Erythroblast (primary cell): ENCODE data around the gene ITGB2.

Source experiments
- DNase-seq, 2 experiments: peaks; one replicate each; lab custom pipeline; 2025; lab: John Stamatoyannopoulos, UW
- GATA1 ChIP-seq: IDR thresholded peaks from 2 replicates; pipeline ENCODE4 v1.6.1; 2011; ENCODE audit warnings: low read depth, mild to moderate bottlenecking, control low read depth, low read length, moderate library complexity
- POLR2A ChIP-seq: IDR thresholded peaks from 2 replicates; pipeline ENCODE4 v1.6.1; 2011; ENCODE audit warnings: mild to moderate bottlenecking, low read length

Gene ITGB2

DNA sequence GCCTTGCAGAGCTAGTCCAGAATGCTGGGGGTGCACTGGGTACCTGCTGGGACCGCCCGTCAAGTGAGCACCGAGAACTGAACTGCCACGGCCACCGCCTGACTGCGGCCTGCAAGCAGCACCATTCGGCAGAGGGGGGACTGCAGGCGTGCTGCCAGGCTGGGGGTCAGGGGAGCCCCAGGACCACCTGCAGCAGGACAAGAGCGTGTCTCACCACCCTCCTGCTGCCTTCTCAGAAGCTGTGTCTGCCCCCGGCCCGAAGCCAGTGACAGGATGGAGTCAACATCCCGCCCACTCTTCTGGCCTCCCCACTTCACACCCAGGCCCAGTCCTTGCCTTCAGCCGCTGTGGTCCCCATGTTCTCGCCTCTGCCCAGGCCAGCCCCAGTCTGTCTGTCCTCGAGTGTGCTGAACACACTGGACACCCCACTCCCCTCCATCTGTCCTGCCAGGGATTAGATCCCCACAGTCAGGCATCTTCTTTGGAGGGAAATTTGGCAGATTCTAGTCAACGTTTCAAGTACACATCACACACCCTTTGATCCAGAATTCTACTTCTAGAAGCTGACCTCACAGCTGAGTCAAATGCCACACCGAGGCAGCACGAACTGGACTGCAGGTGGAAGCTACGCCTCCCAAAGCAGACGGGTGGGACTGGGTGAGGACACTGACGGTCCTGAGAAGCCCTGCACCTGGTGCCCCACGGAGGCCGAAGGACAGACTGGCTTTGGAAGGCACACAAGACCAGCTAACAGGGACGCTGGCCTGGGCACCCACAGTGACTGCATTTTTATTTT is 73.2 kb downstream of the ITGB2 start:
- DNase-seq: no peak
- TF ChIP-seq POLR2A: no peak
- no peak for TF ChIP-seq GATA1

DNA sequence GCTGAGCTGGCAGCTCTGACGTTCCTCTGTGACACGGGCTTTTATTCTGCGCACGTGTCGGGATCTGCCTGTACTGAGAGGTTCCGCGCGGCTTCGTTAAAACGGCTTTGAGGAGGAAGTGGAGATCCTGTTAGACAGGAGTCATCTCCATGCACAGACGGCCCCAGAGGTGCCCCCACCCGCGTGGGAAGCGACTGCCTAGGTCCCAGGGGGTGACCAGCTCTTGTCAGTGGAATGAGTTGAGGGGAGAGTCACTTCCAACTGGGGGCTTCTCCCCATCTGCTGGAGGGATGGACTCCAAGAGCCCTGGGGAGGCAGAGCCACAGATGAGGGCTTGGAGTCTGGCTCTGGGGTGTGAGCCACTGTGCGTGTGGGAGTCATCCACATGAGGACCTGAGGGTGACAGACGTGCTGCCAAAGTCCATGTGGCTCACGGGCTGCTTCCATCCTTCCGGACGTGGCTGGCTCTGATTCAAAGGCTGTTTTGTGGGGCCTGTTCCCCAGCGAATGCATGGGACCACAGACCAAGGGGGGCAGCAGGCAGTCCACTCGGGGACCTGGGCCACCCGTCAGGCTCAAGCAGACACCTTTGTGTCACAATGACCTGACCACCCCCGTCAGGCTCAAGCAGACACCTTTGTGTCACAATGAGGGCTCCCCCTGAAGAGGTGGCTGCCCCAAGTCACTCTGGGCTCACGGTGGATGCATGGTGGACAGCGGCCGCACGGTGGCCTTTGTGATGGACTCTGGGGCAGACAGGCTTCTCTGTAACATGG is 74.0 kb downstream of the ITGB2 start:
- peak; percentile 51 to 52 for DNase-seq
- no peak for TF ChIP-seq GATA1
- TF ChIP-seq POLR2A: peak; percentile 9

DNA sequence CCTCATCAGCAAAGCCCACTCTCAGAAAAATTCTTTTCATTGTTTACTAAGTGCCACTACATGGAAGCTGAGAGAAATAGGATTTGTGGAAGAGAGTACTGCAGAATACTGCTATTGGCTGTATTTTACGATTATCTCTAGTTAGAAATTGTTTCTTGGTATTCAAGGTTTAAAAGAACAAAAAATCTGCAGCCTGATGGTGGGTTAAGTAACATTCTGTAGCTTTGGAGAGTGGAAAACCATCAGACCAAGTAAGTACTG is 74.5 kb downstream of the ITGB2 start:
- no peak for DNase-seq
- peak; percentile 5 for TF ChIP-seq POLR2A
- no peak for TF ChIP-seq GATA1

DNA sequence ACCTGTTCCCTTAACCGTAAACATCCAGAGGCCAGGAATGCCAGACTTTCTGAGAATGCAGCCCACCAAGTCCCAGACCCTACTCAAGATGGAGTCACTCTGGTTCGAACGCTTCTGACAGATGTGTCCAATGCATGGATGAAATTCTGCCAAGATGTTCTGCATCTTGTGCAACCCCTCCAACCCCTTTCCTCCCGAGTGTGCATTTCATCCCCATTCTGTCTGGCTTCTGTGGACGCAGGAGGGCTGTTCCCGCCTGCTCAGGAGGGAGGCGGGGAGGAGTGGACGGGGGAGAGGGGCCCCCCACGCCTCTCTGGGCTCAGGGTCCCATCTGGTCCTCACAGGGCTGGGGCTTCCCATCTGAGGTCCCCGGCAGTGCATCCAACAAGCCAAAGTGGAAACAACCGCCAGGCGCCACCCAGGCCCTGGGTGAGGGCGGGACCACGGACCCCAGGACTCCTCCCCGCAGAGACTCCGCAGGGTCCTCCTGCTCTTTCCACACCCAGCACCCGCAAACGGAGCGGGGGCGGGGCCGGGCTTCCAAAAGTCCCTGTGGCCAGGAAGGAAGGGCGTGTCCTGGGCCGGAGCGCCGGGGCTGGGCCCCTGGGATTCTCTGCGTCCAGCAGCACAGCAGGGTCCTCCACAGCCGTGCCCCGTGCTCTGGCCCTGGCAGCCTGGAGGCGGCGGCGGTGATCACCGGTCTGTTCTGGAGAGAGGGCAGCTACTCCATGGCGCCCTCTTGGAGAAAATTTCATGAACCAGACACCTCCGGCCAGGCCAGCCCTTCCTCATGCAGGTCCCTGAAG is 75.1 kb downstream of the ITGB2 start:
- TF ChIP-seq POLR2A: peak; percentile 7
- no peak for TF ChIP-seq GATA1
- DNase-seq: peak; percentile 75 to 79

DNA sequence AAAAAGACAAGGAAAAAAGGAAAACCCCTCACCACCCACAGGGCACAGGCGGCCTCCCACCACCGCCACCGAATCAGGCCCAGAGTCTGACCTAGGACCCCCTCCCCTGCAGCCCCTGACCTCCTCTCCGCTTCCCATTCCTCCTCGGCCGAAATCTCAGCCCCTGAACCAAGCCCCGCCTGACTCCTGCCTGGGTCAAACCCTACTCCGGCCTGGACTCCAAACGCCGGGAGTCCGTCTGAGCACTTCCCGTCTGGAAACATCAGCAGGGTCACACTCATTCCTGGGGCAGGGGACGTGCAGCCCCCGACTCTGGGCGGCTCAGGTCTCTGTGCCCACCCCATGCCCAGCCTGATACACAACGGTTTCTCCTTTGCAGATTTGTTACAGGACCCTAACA is 76.4 kb downstream of the ITGB2 start:
- TF ChIP-seq GATA1 (no peak), POLR2A (no peak)
- DNase-seq: no peak

DNA sequence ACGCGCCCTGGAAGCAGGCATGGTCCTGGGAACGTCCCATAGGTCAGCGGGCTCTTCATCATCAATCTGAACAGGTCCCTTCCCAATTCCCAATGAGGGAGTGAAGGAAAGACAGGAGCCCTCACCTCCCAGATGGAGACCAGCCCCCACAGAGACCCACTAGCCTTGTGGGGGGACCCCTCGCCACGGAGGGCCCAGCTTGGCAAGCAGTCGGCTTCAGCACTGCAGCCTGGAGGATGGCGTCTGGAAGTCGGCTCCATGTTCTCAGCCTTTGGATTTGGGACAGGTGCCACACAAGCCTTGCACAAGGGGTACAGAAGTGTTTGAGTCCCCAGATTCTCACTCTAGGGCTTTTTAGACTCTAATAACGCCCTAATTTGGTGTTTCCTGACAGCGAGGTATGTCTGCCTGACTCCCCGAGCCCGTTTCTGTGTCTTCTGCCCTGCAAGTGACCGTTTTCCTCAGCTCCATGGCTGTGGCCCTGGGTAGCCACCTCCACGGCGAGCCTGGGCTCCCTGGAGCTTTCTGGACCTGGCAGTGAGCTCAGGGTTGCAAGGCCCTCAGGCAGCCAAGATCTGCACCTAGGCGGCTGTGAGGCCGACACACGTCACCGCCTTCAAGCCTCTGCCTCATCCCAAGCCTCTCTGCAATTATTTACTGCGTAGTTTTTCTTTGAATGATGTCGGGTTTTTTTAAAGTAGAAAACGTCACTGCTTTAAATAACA is 77.8 kb downstream of the ITGB2 start:
- TF ChIP-seq GATA1: no peak
- TF ChIP-seq POLR2A: no peak
- DNase-seq: no peak

DNA sequence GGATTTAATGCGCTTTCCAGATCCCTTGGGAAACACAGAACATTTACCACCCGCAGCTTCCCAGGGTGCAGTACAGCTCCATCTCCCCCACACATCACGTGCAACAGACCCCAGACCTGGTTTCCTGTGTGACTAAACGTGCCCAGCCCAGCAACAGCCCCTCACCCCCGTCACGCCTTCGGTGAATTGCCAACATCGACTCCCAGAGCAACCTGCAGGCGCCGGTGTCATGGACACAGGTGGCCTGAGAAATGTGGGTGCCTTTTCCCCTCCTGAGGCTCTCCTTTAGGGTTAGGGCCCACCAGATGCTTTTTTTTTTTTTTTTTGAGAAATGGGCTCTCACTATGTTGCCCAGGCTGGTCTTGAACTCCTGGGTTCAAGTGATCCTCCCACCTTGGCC is 78.6 kb downstream of the ITGB2 start:
- TF ChIP-seq GATA1 (no peak), POLR2A (no peak)
- no peak for DNase-seq

DNA sequence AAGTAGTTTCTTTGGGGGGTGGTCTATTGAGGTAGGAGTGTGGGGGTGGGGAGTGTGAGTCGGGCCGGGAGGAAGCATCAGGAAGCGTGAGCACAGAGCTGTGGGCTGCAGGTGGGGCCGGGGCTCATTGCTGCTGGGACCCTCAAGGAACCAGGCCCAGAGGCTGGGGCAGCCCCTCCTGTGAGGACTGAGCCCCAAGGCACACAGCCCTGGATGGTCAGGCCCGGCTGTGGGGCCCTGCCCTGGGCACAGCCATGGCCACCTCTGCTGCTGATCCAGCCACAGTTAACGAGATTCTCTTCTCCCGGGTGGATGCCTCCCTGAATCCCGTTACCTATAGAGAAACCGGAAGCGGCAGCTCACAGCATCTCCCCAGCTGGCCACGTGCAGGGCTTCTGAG is 79.9 kb downstream of the ITGB2 start:
- TF ChIP-seq POLR2A (no peak), GATA1 (no peak)
- DNase-seq: no peak

DNA sequence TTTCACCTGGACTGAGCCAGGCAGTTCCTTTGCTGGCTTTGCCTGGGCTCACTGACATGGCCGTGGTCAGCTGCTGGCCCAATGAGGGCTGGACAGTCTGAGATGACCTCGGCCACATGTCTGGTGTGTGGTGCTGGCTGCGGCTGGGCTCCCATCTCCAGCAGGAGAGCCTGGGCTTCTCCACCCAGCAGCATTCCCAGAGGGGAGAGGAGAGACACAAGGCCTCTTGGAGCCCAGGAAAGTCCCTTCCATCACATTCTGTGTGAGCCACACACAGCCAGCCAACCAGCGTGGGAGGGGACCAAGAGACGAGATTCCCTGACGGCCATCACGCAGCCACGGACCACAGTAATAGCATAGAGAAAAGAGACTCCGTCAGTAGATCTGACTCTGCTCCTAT is 81.7 kb downstream of the ITGB2 start:
- DNase-seq: no peak

DNA sequence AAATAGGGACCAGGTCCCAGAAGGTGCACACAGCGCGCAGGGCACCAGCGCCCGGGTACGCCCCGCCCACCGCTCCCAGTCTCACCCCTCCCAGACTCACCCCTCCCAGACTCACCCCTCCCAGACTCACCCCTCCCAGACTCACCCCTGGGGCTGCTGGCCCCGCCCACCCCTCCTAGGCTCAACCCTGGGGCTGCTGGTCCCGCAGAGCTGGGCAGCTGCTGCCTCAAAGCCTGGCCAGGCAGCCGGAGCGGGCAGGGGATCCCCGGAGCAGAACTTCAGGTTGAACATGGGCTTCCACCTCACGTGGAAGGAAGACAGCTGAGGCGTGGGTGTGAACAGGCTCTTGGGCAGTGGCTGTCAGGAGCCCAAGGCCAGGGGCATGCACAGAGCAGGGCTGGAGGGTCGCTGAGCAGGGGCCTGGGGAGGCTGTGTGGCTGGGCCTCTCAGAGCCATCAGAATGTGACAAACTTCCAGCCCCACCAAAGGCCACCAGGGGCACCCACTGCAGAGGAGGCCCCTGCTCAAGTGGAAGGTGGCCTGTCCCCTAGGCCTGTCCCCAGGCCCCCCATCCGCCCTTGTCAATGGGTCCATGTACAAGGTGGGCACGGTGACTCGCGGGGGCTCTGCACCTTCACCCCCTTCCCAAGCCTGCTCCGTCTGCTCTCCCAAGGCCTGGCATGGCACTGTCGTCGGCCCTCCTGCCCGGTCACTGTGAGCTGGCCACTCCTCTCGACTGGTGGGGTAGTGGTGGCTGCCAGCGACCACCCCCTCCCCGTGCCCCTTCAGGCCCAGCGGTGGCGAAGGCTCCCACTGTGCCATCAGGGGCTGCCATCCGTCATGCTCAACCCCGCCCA is 82.4 kb downstream of the ITGB2 start:
- TF ChIP-seq GATA1 (no peak), POLR2A (no peak)
- no peak for DNase-seq

More for the DNA sequence above, 81.7 kb downstream of the ITGB2 start:
- TF ChIP-seq GATA1 (no peak), POLR2A (no peak)

DNA sequence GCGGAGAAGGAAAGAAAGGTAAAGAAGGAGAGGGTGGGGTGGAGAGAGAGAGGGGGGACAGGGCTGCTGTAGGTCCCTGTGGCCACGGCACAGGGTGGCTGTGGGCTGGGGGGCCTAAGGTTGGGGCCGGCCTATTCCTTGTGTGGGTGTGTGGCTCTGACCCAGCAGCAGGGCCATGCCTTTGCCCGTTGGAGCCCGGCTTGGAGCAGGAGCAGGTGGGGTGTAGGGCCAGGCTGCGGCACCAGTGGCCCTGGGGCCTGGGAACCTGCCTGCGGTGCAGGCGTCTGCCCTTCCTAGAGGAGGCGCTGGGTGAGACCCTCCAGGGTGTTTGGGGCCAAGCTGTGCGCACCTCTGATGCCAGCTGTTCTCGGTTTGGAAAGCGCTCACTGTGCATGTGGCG is 83.2 kb downstream of the ITGB2 start:
- no peak for DNase-seq
- no peak for TF ChIP-seq GATA1
- no peak for TF ChIP-seq POLR2A

DNA sequence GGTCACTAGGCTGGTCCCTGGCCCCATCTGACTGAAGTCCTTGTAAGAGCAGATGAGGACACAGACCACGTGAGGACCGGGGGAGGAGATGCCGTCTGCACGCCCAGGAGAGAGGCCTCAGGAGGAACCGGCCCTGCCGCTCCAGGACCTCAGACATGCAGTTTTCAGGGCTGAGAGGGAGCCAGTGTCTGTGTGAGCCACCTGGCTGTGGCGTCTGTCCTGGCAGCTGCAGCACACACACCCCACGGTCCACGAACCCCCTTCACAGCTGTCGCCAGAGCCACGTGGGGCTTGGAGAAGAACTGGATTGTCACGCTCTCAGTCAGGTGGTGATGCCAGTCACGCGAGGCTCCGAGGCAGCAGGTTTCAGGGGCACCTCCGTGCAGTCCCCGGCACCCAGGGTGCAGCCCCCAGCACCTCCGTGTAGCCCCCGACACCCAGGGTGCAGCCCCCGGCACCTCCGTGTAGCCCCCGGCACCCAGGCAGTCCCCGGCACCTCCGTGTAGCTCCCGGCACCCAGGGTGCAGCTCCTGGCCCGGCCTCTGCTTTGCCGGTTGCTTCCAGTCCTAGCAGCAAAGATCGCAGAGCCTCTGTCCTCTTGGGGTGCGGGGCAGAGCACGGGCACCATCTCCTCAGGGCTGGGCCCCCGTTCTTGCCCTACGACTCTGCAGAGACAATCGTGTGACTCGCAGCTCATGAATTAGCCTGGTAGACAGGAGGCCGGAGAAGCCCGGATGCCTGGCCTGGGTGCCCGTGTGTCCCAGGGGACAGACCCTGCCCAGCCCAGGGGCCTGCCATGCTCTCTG is 83.8 kb downstream of the ITGB2 start:
- DNase-seq: peak; percentile 58 to 63
- TF ChIP-seq GATA1 (no peak), POLR2A (no peak)
